Mononuclear cell (primary cell): Measurements from ENCODE around the gene HTR7. TPM values are rescaled to one million over a fixed set of nuclear protein-coding genes. Genes with fewer than 3 reads are reported as not detected.

Experiments
- H3K27me3 ChIP-seq: 2 replicates; pipeline ENCODE4 v1.6.0; 2011; ENCODE audit warnings: low read length, control low read depth; ENCODE audit not compliant: insufficient read depth
- H3K4me1 ChIP-seq: 2 replicates; pipeline ENCODE4 v1.5.1; 2011; ENCODE audit warnings: mild to moderate bottlenecking, low read length, control low read depth; ENCODE audit not compliant: insufficient read depth
- H3K4me3 ChIP-seq: 2 replicates; pipeline ENCODE4 v1.5.1; 2011; ENCODE audit warnings: mild to moderate bottlenecking, low read length, moderate library complexity
- H3K9me3 ChIP-seq: 2 replicates; pipeline ENCODE4 v1.5.1; 2011; ENCODE audit warnings: low read depth, mild to moderate bottlenecking, control low read depth, low read length
- total RNA-seq: library from RNA; depleted of rRNA; stranded (reverse); fragments of >200 nt; gene quantifications from one replicate; pipeline ENCODE4 v1.2.3, GENCODE V29; 2012

Gene HTR7
- total RNA-seq, 1 donor: 2.1 TPM

DNA sequence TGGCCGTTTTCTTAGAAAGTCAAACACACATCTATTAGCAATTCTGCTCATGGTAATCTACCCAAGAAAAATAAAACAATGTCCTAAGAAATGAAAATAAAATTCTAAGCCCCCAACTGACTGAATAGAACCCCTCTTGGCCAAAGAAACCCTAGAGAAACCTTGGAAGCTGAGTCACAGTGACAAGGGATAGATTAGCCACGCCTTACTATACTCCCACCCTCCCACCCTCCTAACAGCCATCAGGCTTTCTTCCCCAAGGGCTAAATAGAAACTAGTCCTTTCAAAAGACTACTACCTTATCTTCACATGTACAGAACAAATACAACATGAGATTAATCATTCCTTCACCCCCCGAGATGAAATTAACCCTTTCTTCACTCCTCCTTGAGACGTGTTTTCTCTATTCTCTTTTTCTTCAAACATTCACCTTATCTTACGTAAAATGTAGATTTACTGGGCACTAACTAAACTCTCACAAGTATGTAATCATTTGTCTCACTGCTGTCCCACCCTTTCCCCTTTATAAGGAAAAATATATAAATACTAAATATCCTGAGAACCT is 57.5 kb downstream of the HTR7 start:
- H3K4me3 ChIP-seq: no peak overlapping the region
- H3K9me3 ChIP-seq: no peaks in the 10 kb centered on the region

DNA sequence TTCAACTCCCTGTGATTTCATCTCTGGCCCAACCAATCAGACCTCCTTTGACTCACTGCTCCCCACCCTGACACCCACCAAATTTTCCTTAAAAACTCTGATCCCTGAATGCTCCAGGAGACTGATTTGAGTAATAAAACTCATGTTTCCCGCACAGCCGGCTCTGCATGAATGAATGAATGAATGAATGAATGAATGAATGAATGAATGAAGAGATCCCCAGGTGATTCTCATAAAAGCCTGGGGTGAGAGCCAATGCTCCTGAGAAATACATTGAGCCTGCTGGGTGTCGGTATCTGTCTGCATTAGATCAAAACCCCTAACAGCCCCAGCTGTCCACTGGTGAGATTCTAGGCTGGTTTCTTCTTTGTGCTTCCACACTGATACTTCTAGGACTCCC is 58.7 kb downstream of the HTR7 start:
- Histone ChIP-seq H3K4me1 (no peaks in the 10 kb centered on the region), H3K27me3 (no peaks in the 10 kb centered on the region), H3K9me3 (no peaks in the 10 kb centered on the region), H3K4me3 (no peak overlapping the region)

More for the DNA sequence above, 57.5 kb downstream of the HTR7 start:
- Histone ChIP-seq H3K27me3 (no peaks in the 10 kb centered on the region), H3K4me1 (no peaks in the 10 kb centered on the region)

DNA sequence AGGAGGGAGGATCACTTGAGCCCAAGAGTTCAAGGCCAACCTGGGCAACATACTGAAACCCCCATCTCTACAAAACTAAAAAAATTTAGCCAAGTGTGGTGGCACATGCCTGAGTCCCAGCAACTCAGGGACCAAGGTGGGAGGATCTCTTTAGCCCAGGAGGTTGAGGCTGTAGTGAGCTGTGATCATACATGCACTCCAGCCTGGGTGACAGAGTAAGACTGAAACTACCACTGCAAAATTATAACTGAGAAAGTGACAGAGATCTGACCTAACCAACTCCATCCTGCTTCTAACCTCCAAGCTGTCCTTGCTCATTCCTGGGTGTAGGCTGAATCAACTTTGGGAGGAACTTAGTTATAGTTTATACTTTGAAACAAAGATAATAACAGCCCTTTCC is 59.4 kb downstream of the HTR7 start:
- H3K27me3 ChIP-seq: no peaks in the 10 kb centered on the region
- no peaks in the 10 kb centered on the region for H3K4me1 ChIP-seq
- no peak overlapping the region for H3K4me3 ChIP-seq
- no peaks in the 10 kb centered on the region for H3K9me3 ChIP-seq

DNA sequence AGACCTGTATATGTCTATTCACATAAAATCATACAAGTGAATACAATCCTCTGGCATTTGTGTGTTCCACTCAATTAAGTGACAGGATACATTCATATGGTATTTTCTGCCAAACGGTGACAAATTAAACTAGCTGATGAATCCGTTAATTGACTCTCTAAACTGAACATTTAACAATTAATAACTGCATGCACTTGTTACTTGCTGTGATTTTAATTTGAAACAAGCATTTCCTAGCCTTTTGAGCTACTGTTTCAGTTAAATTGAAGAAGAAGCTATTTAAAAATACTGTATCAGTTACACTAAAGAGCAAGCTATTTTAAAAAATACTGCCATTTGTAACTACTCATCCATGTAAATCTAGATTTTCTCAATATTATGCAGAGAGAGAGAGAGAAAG is 67.4 kb downstream of the HTR7 start:
- Histone ChIP-seq H3K9me3 (no peaks in the 10 kb centered on the region), H3K4me3 (no peak overlapping the region), H3K4me1 (peaks cover 10% of the 10 kb centered on the region), H3K27me3 (no peaks in the 10 kb centered on the region)

DNA sequence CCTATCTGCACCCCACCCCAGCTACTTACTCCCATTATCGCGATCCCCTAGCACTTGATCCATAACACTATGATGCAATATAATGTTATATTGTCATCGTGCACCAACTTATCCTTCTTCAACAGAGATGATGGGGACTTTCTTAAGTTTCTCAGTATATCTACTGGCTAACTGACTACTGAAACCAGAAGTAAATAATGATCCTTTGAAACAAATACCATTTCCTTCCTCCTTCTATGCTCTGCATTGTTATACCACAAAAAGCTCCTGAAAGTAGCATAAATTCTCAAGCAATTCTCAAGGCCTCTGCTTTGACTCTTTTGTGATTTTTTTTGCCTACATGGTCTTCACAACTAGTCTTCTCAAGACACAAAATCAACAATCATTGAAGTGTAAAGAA is 68.9 kb downstream of the HTR7 start:
- Histone ChIP-seq H3K4me1 (peaks cover 10% of the 10 kb centered on the region), H3K4me3 (no peak overlapping the region)

DNA sequence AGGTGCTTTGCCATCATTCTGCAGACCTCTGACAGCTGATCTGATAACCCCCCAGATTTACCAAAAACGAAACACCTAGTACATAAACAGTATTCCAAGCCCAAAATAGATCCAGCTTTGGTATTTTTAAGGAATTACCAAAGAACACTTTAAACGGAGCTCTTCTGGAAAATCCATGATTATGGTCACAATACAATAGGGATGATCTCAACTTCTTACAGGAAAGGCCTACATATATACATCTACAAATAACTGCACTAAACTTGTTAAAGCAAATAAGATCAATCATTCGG is 69.7 kb downstream of the HTR7 start:
- Histone ChIP-seq H3K4me1 (peaks cover 10% of the 10 kb centered on the region), H3K4me3 (no peak overlapping the region), H3K27me3 (no peaks in the 10 kb centered on the region), H3K9me3 (no peaks in the 10 kb centered on the region)

More for the DNA sequence above, 68.9 kb downstream of the HTR7 start:
- H3K27me3 ChIP-seq: no peaks in the 10 kb centered on the region
- no peaks in the 10 kb centered on the region for H3K9me3 ChIP-seq

DNA sequence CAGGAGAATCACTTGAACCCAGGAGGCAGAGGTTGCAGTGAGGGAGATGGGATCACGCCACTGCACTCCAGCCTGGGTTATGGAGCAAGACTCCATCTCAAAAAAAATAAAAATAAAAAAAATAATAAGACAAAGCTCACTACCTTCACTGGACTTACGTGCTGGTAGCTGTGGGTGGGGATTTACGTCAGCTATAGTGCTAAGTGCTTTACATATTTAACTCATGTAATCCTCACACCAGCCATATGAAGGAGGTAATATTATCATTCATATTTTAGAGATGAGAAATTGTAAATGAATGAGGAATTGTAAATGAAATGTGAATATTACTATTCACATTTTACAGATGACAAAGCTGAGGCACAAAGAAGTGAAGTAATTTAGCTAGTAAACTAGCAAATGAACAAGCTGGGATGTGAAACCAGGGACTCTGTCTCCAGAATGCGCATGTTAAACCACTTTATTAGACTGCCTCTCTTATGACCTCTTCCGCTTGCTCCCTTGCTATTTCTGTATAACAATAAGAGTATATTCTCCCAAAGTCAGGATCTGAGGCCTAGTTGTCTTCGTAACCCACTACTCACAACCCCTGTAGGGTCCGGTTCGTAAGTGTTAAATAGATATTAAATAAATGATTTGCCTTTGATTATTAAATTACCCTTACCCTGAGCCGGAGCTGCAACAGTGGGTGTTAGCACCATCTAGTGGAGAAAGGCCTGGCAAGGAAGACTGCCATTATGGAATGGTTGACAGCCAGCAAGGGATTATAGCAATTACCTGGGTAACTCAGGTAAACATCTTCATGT is 70.2 kb downstream of the HTR7 start:
- Histone ChIP-seq H3K9me3 (no peaks in the 10 kb centered on the region), H3K4me3 (no peak overlapping the region), H3K4me1 (peaks cover 10% of the 10 kb centered on the region), H3K27me3 (no peaks in the 10 kb centered on the region)

DNA sequence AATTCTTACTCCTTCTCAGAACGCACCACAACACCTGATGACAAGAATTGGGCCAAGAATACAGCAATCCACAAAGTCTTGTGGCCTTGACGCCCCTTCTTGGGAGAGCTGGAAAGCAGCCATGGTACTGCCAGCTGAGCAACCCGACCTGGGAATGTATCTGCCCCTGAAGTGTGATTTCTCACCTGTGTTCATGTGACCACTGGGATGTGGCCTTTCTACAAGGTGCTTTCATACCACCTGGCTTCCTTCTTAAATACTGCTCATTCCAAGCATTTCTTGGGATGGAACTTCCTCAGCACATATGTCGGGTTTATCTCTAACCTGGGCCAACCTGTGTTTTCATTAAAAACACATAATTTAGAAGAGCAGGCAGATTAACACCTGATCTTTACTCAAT is 72.1 kb downstream of the HTR7 start:
- Histone ChIP-seq H3K9me3 (no peaks in the 10 kb centered on the region), H3K4me1 (peaks cover 10% of the 10 kb centered on the region), H3K27me3 (no peaks in the 10 kb centered on the region), H3K4me3 (no peak overlapping the region)

DNA sequence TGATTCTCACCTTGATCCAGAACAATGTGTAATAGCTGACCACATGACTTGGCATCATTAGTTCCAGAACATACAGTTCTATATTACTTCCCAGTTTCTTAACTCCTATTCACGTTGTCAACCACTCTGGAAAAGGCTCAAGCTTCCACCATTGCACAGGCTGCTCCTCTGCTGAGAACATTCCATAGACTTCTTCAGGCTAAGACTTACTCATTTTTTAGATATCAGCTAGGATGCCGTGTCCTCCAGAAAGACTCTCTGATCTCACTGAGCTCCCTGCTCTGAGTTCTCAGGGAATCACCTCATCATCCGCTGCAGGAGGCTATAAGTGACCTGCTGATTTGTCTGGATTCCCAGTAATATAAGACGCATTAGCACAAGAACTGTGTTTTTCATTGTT is 73.1 kb downstream of the HTR7 start:
- Histone ChIP-seq H3K4me3 (no peak overlapping the region), H3K4me1 (peaks cover 10% of the 10 kb centered on the region), H3K9me3 (no peaks in the 10 kb centered on the region), H3K27me3 (no peaks in the 10 kb centered on the region)

DNA sequence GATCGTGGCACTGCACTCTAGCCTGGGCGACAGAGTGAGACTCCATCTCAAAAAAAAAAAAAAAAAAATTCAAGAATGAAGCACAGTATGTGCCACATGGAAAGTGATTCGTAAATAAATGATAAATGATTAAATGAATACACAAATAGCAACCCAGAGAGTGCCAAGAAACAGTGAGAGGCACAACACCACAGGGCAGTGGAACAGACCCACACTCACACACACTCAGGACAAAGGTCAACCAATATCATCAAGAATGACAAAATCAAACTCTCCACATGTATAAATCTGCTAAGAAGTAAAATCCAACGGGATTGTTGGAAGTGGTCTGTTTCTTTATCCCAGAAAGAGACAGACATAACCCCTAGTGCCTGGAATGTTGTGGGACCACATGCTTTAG is 77.4 kb downstream of the HTR7 start:
- peaks cover 14% of the 10 kb centered on the region for H3K4me1 ChIP-seq
- no peaks in the 10 kb centered on the region for H3K9me3 ChIP-seq
- H3K4me3 ChIP-seq: no peak overlapping the region
- H3K27me3 ChIP-seq: no peaks in the 10 kb centered on the region

DNA sequence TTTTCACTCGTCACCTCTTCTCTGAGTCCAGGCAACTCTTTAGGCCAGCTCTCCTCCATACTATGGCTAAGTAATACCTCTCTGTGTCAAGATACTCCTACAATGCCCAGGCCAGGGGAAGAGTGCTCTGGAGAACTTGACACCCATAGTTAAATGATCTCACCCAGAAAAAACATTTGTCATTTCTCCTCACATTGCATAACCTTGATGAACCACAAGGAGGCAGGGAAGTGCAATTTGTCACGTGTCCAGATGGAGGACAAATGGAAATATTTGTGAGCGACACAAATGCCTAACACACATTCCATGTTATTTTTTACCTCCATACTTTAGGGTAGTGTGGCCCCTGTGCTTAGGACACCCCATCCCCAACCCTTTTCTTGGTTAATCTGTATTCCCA is 78.3 kb downstream of the HTR7 start:
- no peak overlapping the region for H3K4me3 ChIP-seq
- H3K27me3 ChIP-seq: no peaks in the 10 kb centered on the region
- H3K9me3 ChIP-seq: no peaks in the 10 kb centered on the region
- peaks cover 19% of the 10 kb centered on the region for H3K4me1 ChIP-seq

DNA sequence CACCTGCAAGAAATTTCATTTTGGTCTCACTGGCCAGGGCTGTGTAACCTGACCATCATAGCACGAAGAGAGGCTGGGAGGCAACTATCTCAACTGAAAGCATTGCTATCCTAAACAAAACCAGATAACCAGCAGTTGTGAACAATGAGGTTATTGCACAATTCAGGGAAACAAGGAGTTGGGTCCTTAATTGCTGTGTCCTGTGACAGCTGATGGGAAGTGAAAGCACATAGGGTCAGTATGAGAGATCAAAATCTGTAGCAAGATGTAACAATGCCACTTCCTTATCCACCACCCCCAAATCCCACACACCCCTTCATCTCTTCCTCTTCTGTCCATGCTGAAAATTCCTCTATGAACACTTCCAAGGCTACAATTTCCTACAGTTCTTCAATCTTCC is 80.2 kb downstream of the HTR7 start:
- H3K4me1 ChIP-seq: peaks cover 19% of the 10 kb centered on the region

DNA sequence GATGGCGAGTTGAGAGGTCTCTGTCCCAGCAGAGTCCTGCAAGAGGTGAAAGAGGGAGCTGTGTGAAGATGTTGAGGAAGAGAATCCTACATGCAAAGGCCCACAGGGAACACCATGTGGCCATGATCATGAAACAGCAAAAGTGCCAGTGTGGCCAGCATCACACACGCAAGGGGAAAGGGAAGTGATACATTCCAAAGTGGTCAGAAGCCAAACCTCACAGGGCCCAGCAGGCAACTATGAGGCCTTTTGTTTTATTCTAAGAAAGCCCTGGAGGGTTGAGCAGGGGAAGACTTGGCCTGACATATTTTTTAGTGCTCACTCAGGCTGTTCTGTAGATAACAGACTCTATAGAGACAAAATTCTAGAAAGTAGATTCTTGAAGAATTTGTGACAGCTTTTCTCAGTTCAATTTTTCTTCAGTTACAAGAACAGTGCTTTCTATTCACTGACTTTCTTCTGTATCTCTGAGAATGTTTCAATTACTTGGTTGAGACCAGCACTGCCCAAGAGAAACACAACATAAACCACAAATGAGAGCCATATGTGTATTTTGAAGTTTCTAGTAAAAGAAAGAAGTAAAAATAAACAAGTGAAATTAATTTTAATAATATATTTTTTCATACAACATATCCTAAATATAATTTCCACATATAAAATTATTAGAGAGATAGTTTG is 82.3 kb downstream of the HTR7 start:
- H3K27me3 ChIP-seq: no peaks in the 10 kb centered on the region
- no peaks in the 10 kb centered on the region for H3K9me3 ChIP-seq
- peaks cover 19% of the 10 kb centered on the region for H3K4me1 ChIP-seq
- no peak overlapping the region for H3K4me3 ChIP-seq

More for the DNA sequence above, 80.2 kb downstream of the HTR7 start:
- Histone ChIP-seq H3K27me3 (no peaks in the 10 kb centered on the region), H3K9me3 (no peaks in the 10 kb centered on the region), H3K4me3 (no peak overlapping the region)

DNA sequence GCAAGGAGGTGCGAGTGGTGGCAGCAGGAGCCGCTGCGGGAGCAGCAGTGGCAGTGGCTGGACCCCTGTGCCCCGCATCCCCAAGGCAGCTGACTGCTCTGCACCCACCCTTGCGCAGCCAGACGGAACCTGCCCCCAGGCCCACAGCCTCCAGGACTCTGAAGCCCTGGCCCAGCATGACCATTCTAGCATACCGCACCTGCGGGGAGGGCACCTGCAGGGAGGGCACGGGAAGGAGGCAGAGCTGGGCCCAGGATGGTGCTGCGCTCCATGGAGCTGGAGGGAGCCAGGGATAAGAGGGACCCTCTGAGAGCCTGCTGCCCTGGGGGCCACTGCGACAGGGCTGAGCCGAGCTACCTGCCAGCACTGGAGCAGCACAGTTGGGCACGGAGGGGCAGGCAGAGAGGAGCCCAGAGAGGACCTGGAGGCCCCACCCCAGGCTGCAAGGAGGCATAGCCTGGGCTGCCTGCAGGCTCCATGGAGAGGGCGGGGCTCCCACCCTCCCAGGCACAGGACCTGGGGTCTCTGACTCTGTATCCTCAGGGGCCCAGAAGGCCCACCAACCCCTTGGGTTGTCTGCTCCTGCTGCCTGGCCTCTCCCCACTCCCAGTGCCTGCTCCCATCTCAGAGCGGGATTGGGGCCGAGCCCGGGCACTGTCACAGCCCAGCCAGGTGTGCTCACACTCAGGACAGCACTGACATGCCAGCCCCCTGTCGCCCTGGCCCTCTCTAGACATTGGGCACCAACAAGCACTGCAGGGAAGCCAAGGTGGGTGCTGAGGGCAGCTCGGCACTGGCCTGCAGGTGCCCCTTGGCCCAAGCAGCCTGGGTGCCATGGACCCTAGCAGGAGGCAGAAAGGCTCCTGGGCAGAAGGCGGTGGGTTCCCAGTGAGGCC is 87.6 kb downstream of the HTR7 start:
- Histone ChIP-seq H3K9me3 (peaks cover under 1% of the 10 kb centered on the region), H3K27me3 (no peaks in the 10 kb centered on the region), H3K4me3 (no peak overlapping the region), H3K4me1 (peaks cover 2% of the 10 kb centered on the region)
